Measurements from ENCODE around the gene PRICKLE2. TPM values are rescaled to one million over a fixed set of nuclear protein-coding genes. Genes with fewer than 3 reads are reported as not detected.

Gene PRICKLE2
- total RNA-seq, 1 donor from 2014 or later, result 24.7 TPM

DNA sequence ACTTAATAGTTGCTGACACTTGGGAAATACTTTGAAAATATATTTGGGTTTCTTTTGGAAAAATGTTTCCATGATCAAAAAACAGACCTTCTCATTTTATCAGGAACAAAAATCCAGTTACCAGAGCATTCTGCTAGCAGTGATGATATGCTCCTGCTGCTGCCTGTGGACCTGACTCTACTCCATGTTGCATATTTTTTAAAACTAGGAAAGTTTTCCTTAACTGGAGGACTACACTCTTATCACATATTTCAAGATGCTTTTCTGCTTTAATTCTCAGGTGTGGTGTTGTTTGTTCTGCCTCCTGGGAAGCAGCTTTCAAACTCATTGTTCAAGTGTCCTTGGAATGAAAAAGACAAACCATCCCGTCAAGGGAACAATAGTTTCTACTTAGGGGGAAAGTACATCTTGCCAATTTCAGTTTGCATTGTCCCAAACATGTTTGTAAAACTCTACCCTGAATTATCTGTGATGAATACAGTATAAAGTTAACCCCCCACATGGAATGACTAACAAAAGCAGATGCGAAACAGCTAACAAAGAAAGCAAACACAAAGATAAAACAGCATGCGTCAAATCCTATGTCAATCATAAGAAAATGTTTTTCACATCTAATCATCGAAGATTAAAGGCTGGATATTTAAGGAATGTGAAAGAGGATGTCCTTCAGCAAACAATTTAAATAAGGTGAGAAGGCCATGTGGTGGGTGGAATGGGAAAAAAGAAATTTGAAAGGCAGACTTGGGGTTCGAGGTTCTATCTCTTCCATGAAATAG is 161.9 kb downstream of the PRICKLE2 start:
- no peak for DNase-seq (ENCODE audit: extremely low spot score, unreplicated experiment)
- Mint-ChIP-seq H3K27ac (ENCODE audit: unreplicated experiment) (no peak overlapping the region), H3K4me1 (ENCODE audit: unreplicated experiment) (peaks cover 23% of the 10 kb centered on the region), H3K36me3 (ENCODE audit: unreplicated experiment) (no peaks in the 10 kb centered on the region), H3K27me3 (ENCODE audit: unreplicated experiment) (no peaks in the 10 kb centered on the region), H3K9me3 (ENCODE audit: unreplicated experiment) (no peaks in the 10 kb centered on the region), H3K4me3 (ENCODE audit: unreplicated experiment) (no peak overlapping the region)
- TF ChIP-seq, protein P1, sequence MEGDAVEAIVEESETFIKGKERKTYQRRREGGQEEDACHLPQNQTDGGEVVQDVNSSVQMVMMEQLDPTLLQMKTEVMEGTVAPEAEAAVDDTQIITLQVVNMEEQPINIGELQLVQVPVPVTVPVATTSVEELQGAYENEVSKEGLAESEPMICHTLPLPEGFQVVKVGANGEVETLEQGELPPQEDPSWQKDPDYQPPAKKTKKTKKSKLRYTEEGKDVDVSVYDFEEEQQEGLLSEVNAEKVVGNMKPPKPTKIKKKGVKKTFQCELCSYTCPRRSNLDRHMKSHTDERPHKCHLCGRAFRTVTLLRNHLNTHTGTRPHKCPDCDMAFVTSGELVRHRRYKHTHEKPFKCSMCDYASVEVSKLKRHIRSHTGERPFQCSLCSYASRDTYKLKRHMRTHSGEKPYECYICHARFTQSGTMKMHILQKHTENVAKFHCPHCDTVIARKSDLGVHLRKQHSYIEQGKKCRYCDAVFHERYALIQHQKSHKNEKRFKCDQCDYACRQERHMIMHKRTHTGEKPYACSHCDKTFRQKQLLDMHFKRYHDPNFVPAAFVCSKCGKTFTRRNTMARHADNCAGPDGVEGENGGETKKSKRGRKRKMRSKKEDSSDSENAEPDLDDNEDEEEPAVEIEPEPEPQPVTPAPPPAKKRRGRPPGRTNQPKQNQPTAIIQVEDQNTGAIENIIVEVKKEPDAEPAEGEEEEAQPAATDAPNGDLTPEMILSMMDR (IDR thresholded peaks at IDR 0.05), result no peak

DNA sequence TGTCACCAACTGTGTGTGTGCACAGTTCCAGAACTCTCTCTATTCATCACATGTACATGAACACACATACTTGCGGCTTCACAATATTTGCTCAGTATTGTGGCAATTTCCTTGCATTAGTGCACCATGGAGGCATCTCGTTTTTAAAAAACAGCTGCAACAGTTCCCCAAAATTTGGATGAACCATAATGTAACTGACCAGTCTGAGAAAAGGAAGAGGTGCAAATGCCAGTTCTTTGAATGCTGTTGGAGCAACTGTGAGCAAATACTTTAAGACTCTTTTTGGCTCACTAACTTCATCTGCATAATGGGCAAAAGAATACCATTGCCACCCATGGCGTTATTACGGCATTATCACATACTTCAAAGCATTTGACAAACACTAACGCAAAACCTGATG is 163.6 kb downstream of the PRICKLE2 start:
- TF ChIP-seq, protein P1 (IDR thresholded peaks at IDR 0.05), result no peak
- Mint-ChIP-seq H3K27me3 (ENCODE audit: unreplicated experiment) (no peaks in the 10 kb centered on the region), H3K36me3 (ENCODE audit: unreplicated experiment) (no peaks in the 10 kb centered on the region), H3K9me3 (ENCODE audit: unreplicated experiment) (no peaks in the 10 kb centered on the region), H3K4me3 (ENCODE audit: unreplicated experiment) (no peak overlapping the region), H3K4me1 (ENCODE audit: unreplicated experiment) (peaks cover 23% of the 10 kb centered on the region), H3K27ac (ENCODE audit: unreplicated experiment) (no peak overlapping the region)
- no peak for DNase-seq (ENCODE audit: extremely low spot score, unreplicated experiment)

DNA sequence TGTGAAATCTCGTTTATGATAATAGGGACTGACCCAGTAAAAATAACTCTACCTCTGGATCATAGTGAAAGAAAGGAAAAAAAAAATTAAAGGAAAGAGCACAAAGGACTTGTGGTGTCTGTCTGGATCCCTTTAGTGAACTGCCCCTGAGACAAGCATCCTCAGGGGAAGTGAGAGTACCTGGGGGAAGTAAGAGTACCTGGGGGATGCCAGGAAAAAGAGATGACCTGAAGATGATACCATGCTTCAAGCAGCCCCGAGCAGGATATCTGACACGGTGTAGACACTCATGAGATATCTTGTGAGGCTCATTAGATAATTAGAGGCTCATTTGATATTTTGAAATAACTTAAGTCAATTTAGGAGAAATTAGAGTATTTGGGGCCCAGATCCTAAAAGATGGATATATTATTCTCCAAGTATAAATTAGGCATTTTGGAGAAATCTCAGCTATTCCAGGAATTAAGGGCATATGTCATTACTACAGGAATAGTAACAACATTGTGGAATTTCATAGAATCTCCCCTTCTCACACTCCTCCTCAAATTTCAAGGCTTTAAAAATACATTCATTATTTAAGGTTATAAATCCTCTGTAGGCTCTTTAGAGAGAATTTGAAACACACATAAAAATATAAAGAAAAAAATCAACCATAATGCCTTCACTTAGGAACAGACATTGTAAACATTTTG is 165.6 kb downstream of the PRICKLE2 start:
- H3K4me1 Mint-ChIP-seq (ENCODE audit: unreplicated experiment), result peaks cover 23% of the 10 kb centered on the region
- H3K27me3 Mint-ChIP-seq (ENCODE audit: unreplicated experiment), result no peaks in the 10 kb centered on the region
- no peak for DNase-seq (ENCODE audit: extremely low spot score, unreplicated experiment)
- peak overlapping the region; percentile 12 for H3K27ac Mint-ChIP-seq (ENCODE audit: unreplicated experiment)
- TF ChIP-seq, protein P1 (IDR thresholded peaks at IDR 0.05), result no peak
- H3K36me3 Mint-ChIP-seq (ENCODE audit: unreplicated experiment), result no peaks in the 10 kb centered on the region
- no peak overlapping the region for H3K4me3 Mint-ChIP-seq (ENCODE audit: unreplicated experiment)
- no peaks in the 10 kb centered on the region for H3K9me3 Mint-ChIP-seq (ENCODE audit: unreplicated experiment)

DNA sequence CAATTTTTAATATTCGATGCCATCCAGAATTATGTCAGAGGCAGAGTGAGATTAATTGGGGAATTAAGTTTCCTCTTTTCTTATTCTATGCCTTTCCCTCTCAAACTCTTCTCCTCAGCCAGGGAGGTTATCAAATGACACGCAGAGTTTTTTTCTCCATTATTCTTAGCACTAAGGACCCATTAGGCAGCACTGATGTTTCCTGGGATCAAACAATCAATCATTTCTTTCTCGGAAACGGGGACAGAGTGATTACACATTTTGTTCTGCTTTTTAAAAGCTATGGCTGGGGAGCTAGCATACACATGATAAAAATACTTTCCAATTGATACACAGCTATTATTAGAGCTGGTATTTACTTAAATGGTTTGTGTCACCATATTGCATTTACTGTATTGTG is 166.7 kb downstream of the PRICKLE2 start:
- Mint-ChIP-seq H3K27ac (ENCODE audit: unreplicated experiment) (no peak overlapping the region), H3K4me1 (ENCODE audit: unreplicated experiment) (peaks cover 19% of the 10 kb centered on the region), H3K9me3 (ENCODE audit: unreplicated experiment) (no peaks in the 10 kb centered on the region), H3K4me3 (ENCODE audit: unreplicated experiment) (no peak overlapping the region), H3K27me3 (ENCODE audit: unreplicated experiment) (no peaks in the 10 kb centered on the region), H3K36me3 (ENCODE audit: unreplicated experiment) (no peaks in the 10 kb centered on the region)
- TF ChIP-seq, protein P1 (IDR thresholded peaks at IDR 0.05), result no peak
- DNase-seq (ENCODE audit: extremely low spot score, unreplicated experiment), result no peak

DNA sequence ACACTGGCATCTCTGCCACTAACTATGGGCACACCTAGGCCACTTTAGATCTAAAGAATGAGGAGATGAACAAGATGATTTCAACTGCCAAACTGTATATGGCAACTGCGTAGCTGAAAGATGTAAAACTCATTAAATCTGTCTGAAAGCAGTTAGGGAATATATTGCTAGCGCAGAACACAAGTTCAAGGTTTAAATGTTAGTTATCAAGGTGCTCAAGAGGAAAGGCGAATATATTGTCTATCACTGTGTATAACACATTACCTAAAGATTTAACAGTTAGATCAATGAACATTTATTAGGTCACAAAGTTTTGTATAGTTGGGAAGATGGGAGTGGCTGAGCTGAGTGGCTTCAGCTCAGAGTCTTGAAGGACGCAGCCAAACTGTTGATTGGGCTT is 168.0 kb downstream of the PRICKLE2 start:
- no peaks in the 10 kb centered on the region for H3K27me3 Mint-ChIP-seq (ENCODE audit: unreplicated experiment)
- H3K27ac Mint-ChIP-seq (ENCODE audit: unreplicated experiment), result no peak overlapping the region
- no peaks in the 10 kb centered on the region for H3K9me3 Mint-ChIP-seq (ENCODE audit: unreplicated experiment)
- no peak overlapping the region for H3K4me3 Mint-ChIP-seq (ENCODE audit: unreplicated experiment)
- TF ChIP-seq, protein P1 (IDR thresholded peaks at IDR 0.05), result no peak
- H3K36me3 Mint-ChIP-seq (ENCODE audit: unreplicated experiment), result no peaks in the 10 kb centered on the region
- no peak for DNase-seq (ENCODE audit: extremely low spot score, unreplicated experiment)
- H3K4me1 Mint-ChIP-seq (ENCODE audit: unreplicated experiment), result peaks cover 14% of the 10 kb centered on the region
